Testis (tissue), 3 donors: ENCODE results near the gene ANKRA2. TPM values are rescaled to one million over a fixed set of nuclear protein-coding genes. Genes with fewer than 3 reads are reported as not detected.

ENCODE experiments used
- DNase-seq: peaks from one replicate; pipeline ENCODE4 v3.0.0-alpha.2; 2019
- H3K27ac ChIP-seq, 2 donors: fragments of 200-600 bp; sonication (generic); one replicate each; pipeline ENCODE4 v1.5.1; 2019
- H3K27me3 ChIP-seq: fragments of 200-600 bp; sonication (generic); one replicate; pipeline ENCODE4 v1.5.1; 2019
- H3K36me3 ChIP-seq: fragments of 200-600 bp; sonication (generic); one replicate; pipeline ENCODE4 v1.5.1; 2017; ENCODE audit warnings: low read depth; ENCODE audit errors: missing control alignments
- H3K4me1 ChIP-seq: fragments of 200-600 bp; sonication (generic); one replicate; pipeline ENCODE4 v1.5.1; 2019
- H3K4me3 ChIP-seq, 2 donors: fragments of 200-600 bp; sonication (generic); one replicate each; pipeline ENCODE4 v1.5.1; 2017 to 2019
- H3K9me3 ChIP-seq: fragments of 200-600 bp; sonication (generic); one replicate; pipeline ENCODE4 v1.5.1; 2017
- CTCF ChIP-seq, 3 experiments: fragments of 450-650 bp in 2 of 3; fragments of 200-600 bp in 1 of 3; sonication (generic) in 1 of 3; IDR thresholded peaks; one replicate each; pipeline ENCODE4 v1.5.1; 2016 to 2019; ENCODE audit warnings: antibody characterized with exemption in 3 of 3, mild to moderate bottlenecking in 2 of 3, moderate library complexity in 1 of 3
- POLR2A ChIP-seq: fragments of 450-650 bp; IDR thresholded peaks from one replicate; pipeline ENCODE4 v1.6.1; 2017; ENCODE audit warnings: antibody characterized with exemption, mild to moderate bottlenecking, moderate library complexity
- WGBS, 2 donors: methylation state at CpG; one replicate each; pipeline ENCODE4 v1.1.5; 2018; 5-methylcytosine and 5-hydroxymethylcytosine counted together
- intact Hi-C: fragments of 100-400 bp; cut with DNase I; formaldehyde crosslinking; loops from one replicate; pipeline ENCODE4 v1.15.1; 2023; ENCODE audit warnings: low total_unique reads
- polyA plus RNA-seq: library from polyadenylated mRNA; stranded (reverse); fragments of 350-450 nt; fragmentation: Illumina TruSeq; extraction: RNeasy Lipid Tissue Mini Kit (QIAGEN cat#74804); gene quantifications from one replicate; pipeline ENCODE4 v1.2.3, GENCODE V29; 2014; ENCODE audit warnings: low read depth, low replicate concordance; ENCODE audit not compliant: insufficient read depth
- total RNA-seq, 2 donors: library from RNA; depleted of rRNA; stranded (reverse); fragments of >200 nt; gene quantifications; one replicate each; pipeline ENCODE4 v1.2.3, GENCODE V29; 2016

ANKRA2 gene
- total and polyA plus RNA-seq, 3 donors from 2014 or later: 20.3 to 34.7 (median 33.6) TPM

DNA sequence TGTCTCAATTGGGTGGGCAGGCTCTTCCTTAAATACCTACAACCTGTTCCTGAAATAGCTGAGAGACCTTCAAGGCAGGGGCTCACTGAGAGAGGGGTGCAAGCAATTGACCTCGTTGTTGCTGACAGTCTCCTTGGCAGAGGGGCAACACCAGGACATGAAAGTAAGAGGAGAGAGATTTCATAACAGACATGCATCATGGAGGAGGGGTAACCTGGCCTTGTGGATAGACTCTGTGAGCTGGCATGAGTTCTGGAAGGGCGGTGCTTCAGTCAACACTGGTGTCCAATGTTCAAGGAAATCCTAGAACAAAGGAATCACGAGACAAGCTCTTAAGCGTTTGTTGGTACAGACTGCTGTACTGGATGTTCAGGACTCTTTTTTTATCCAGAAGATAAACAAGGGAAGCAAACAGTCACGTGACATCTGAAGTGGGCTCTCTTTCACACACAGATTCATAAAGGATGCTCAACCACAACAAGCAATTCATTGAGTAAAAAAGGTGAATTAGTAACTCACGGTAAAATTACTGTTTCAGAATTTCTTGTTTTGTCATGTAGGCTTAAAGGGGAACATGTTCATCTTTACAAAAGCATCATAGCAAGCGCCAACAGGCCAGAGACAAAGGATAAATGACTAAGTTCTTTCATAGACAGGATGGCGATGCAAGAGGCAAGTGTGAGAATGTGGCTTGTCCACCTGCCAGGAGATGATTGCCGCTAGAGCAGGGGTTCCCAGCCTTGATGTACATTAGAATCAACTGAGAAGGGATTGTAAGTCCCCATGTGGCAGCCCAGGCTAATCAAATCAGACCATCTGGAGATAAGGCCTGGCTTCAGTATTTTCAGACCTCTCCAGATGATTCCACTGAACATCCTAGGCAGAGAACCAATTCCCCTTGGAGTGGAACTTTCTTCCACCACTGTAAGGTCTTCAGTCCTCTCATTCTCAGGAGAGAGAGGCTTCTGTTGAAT lies 20.7 kb downstream of the ANKRA2 start:
- Histone ChIP-seq H3K9me3 (no peaks in the 10 kb centered on the region), H3K4me1 (no peaks in the 10 kb centered on the region), H3K27ac (no peak overlapping the region), H3K36me3 (no peaks in the 10 kb centered on the region), H3K27me3 (no peaks in the 10 kb centered on the region), H3K4me3 (no peak overlapping the region)
- intact Hi-C loops: no loop called here
- DNase-seq: no peak
- 67 to 73% methylated on average over 9 of the region's 9 CpGs for WGBS, 2 donors
- TF ChIP-seq CTCF (IDR thresholded peaks at IDR 0.05) (no peak), POLR2A (no peak)

- intact Hi-C loops: no loop called here
- Histone ChIP-seq H3K4me1 (no peaks in the 10 kb centered on the region), H3K4me3 (no peak overlapping the region), H3K9me3 (no peaks in the 10 kb centered on the region), H3K27me3 (no peaks in the 10 kb centered on the region), H3K27ac (no peak overlapping the region), H3K36me3 (no peaks in the 10 kb centered on the region)
- 73 to 79% methylated on average over 4 of the region's 4 CpGs for WGBS, 2 donors
- no peak for TF ChIP-seq CTCF (IDR thresholded peaks at IDR 0.05)
- no peak for TF ChIP-seq POLR2A
- no peak for DNase-seq
These were observed 23.4 kb downstream of the ANKRA2 start for GRCh38 chr5:73542020-73542419.

DNA sequence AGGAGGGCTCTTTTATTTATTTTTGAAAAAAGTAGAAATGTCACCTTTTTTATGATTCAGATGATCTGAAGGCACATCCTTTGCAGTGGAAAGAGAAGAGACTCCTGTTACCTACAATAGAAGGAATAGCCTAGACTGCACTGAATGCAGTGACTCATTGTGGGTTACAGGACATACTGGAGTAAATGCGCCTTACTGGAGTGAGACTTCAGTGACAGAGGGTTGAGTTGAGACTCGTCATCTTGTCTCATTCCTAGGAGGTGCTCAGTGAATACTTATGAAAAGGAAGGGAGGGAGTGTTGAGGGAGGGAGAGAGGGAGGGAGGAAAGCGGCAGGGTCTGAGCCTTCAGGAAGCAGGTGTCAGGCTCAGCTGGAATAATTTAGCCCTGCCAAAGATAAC lies 25.2 kb downstream of the ANKRA2 start:
- 65 to 69% methylated on average over 3 of the region's 3 CpGs for WGBS, 2 donors
- TF ChIP-seq CTCF (IDR thresholded peaks at IDR 0.05) (no peak), POLR2A (no peak)
- Histone ChIP-seq H3K4me1 (no peaks in the 10 kb centered on the region), H3K36me3 (no peaks in the 10 kb centered on the region), H3K27me3 (no peaks in the 10 kb centered on the region), H3K9me3 (no peaks in the 10 kb centered on the region), H3K27ac (no peak overlapping the region), H3K4me3 (no peak overlapping the region)
- no peak for DNase-seq
- intact Hi-C loops: no loop called here

DNA sequence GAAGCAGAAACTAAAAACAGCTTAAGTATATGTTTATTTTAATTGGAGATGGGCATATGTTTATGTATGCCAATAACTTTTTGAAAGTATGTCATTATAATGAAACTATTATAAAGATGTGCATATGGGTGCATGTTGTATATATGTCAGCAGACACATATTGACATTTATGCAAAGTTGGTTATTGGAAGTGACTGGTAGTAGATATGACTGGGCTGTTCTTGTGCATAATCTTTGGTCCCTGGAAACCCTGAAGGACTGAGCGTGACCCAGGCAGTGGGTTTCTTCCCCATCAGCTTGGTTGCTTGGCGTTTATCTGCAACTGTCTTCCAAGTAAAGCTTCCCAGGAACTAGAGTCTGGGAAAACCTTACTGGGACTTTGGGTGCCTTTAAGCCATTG lies 25.7 kb downstream of the ANKRA2 start:
- H3K4me1 ChIP-seq: no peaks in the 10 kb centered on the region
- no peaks in the 10 kb centered on the region for H3K9me3 ChIP-seq
- H3K4me3 ChIP-seq: no peak overlapping the region
- H3K36me3 ChIP-seq: no peaks in the 10 kb centered on the region
- intact Hi-C loops: no loop called here
- no peak overlapping the region for H3K27ac ChIP-seq
- H3K27me3 ChIP-seq: no peaks in the 10 kb centered on the region
- no peak for TF ChIP-seq CTCF (IDR thresholded peaks at IDR 0.05)
- no peak for TF ChIP-seq POLR2A
- 82 to 95% methylated on average over 2 of the region's 2 CpGs for WGBS, 2 donors
- no peak for DNase-seq

DNA sequence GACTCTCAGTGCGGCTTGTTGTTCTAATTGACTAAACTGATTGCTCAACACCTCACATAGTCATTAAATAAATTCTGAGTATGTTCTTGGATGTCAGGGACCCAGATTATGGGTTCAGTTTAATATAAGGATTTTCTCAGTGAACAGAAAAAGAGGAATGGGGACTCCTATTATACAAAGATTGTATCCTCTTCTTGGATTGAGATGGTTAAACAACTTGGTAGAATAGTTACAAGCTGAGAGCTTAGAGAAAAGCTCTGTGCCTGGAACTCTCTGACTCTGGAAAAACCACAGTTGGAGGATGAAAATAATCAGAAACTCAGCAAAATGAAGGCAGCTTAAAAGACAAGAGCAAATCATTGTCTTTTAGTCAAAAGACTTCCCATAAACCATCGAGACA lies 30.5 kb downstream of the ANKRA2 start:
- H3K4me3 ChIP-seq: no peak overlapping the region
- H3K4me1 ChIP-seq: no peaks in the 10 kb centered on the region
- no peaks in the 10 kb centered on the region for H3K9me3 ChIP-seq
- TF ChIP-seq CTCF (IDR thresholded peaks at IDR 0.05) (no peak), POLR2A (no peak)
- intact Hi-C loops: no loop called here
- H3K27ac ChIP-seq: no peak overlapping the region
- 87 to 93% methylated on average over 2 of the region's 2 CpGs for WGBS, 2 donors
- DNase-seq: no peak
- H3K27me3 ChIP-seq: no peaks in the 10 kb centered on the region
- H3K36me3 ChIP-seq: no peaks in the 10 kb centered on the region
